A673 (cell line): ENCODE measurements around the gene KLF8. TPM values are rescaled to one million over a fixed set of nuclear protein-coding genes. Genes with fewer than 3 reads are reported as not detected.
"Not testable (repeated sequence)": the region's sequence is repeated elsewhere in the genome, so short reads cannot be mapped to it uniquely, and the experiment has no call there.

Source experiments
- Bru-seq: library from RNA; stranded (reverse); fragments of 400-500 nt; gene quantifications from one replicate; lab custom pipeline; 2021; lab: Mats Ljungman, UMichigan
- BruChase-seq, 2 experiments: library from RNA; stranded (reverse); fragments of 400-500 nt; gene quantifications; one replicate each; lab custom pipeline; 2021; lab: Mats Ljungman, UMichigan
- BruUV-seq: library from RNA; stranded (reverse); fragments of 400-500 nt; replicated peaks from 2 replicates; lab custom pipeline; 2021; lab: Mats Ljungman, UMichigan
- CTCF ChIA-PET: fragments of 300-600 bp; sonication (Branson Sonifier 250); formaldehyde crosslinking; loops from one replicate; lab custom pipeline; 2022; ENCODE audit warnings: antibody characterized with exemption; lab: Charles Lee
- POLR2A ChIA-PET: fragments of 300-600 bp; sonication (Branson Sonifier 250); formaldehyde crosslinking; loops from one replicate; lab custom pipeline; 2022; ENCODE audit warnings: antibody characterized with exemption; ENCODE audit not compliant: low non-redundant PET; lab: Charles Lee
- DNase-seq: peaks from one replicate; pipeline ENCODE4 v3.0.0-alpha.2; 2015; ENCODE audit warnings: low spot score
- H3K27ac ChIP-seq: fragments of 200-600 bp; sonication (generic); 2 replicates; pipeline ENCODE4 v1.5.1; 2016; ENCODE audit warnings: mixed run types, low read depth, mild to moderate bottlenecking, mixed read lengths, antibody characterized with exemption, low read length; ENCODE audit not compliant: poor library complexity, severe bottlenecking
- H3K27me3 ChIP-seq: fragments of 200-600 bp; sonication (generic); replicated peaks from 2 replicates; pipeline ENCODE4 v1.6.1; 2017; ENCODE audit warnings: mixed run types, low read depth, mild to moderate bottlenecking, mixed read lengths, antibody characterized with exemption, low read length; ENCODE audit not compliant: insufficient read depth, poor library complexity
- H3K36me3 ChIP-seq: fragments of 200-600 bp; sonication (generic); 2 replicates; pipeline ENCODE4 v1.6.1; 2016; ENCODE audit warnings: mixed run types, mild to moderate bottlenecking, mixed read lengths, antibody characterized with exemption, low read length; ENCODE audit not compliant: insufficient read depth, poor library complexity, severe bottlenecking
- H3K4me1 ChIP-seq: fragments of 200-600 bp; sonication (generic); 2 replicates; pipeline ENCODE4 v1.6.1; 2017; ENCODE audit warnings: mixed run types, mild to moderate bottlenecking, mixed read lengths, antibody characterized with exemption, low read length; ENCODE audit not compliant: insufficient read depth, poor library complexity, severe bottlenecking
- H3K4me3 ChIP-seq: fragments of 200-600 bp; sonication (generic); 2 replicates; pipeline ENCODE4 v1.5.1; 2016; ENCODE audit warnings: low read depth, mixed run types, mild to moderate bottlenecking, mixed read lengths, low read length; ENCODE audit not compliant: poor library complexity, severe bottlenecking
- H3K9me3 ChIP-seq: fragments of 200-600 bp; sonication (generic); 2 replicates; pipeline ENCODE4 v1.6.1; 2016; ENCODE audit warnings: mixed run types, low read depth, mild to moderate bottlenecking, mixed read lengths, antibody characterized with exemption, low read length; ENCODE audit not compliant: poor library complexity, severe bottlenecking
- EZH2 ChIP-seq: fragments of 200-600 bp; sonication (generic); IDR thresholded peaks from 2 replicates; pipeline ENCODE4 v1.6.1; 2017; ENCODE audit warnings: borderline replicate concordance, low read depth, mild to moderate bottlenecking, mixed read lengths, antibody characterized with exemption, low read length; ENCODE audit not compliant: poor library complexity, severe bottlenecking
- intact Hi-C: fragments of 100-400 bp; cut with micrococcal nuclease; formaldehyde crosslinking; loops from one replicate; pipeline ENCODE4 v1.10.0; 2022; ENCODE audit not compliant: unreplicated experiment
- long read RNA-seq: library from polyadenylated mRNA; stranded (forward); transcript quantifications from one replicate; pipeline ENCODE4 v2.0.0, GENCODE V29; 2022
- total RNA-seq: library from RNA; stranded (reverse); gene quantifications from 2 replicates; pipeline ENCODE4 v1.2.3, GENCODE V29; 2021
- TF ChIP-seq, protein P1 (sequence below): fragments of 300-800, 200-600 bp; sonication (generic); conservative IDR thresholded peaks from 2 replicates; pipeline ENCODE4 v1.5.1; 2017; ENCODE audit warnings: low read depth, mild to moderate bottlenecking, antibody characterized with exemption, low read length, moderate library complexity, mixed read lengths

Gene KLF8
- not detected in 2 replicates for total RNA-seq
- Bru-seq, nascent RNA: percentile 8 among the genes with signal in this experiment
- percentile 7 among the genes with signal in this experiment for BruChase-seq, experiment 1, labeled RNA remaining after a 2-hour chase
- BruChase-seq, experiment 2, labeled RNA remaining after a 6-hour chase: percentile 6 among the genes with signal in this experiment
- long read RNA-seq: 0 reads

DNA sequence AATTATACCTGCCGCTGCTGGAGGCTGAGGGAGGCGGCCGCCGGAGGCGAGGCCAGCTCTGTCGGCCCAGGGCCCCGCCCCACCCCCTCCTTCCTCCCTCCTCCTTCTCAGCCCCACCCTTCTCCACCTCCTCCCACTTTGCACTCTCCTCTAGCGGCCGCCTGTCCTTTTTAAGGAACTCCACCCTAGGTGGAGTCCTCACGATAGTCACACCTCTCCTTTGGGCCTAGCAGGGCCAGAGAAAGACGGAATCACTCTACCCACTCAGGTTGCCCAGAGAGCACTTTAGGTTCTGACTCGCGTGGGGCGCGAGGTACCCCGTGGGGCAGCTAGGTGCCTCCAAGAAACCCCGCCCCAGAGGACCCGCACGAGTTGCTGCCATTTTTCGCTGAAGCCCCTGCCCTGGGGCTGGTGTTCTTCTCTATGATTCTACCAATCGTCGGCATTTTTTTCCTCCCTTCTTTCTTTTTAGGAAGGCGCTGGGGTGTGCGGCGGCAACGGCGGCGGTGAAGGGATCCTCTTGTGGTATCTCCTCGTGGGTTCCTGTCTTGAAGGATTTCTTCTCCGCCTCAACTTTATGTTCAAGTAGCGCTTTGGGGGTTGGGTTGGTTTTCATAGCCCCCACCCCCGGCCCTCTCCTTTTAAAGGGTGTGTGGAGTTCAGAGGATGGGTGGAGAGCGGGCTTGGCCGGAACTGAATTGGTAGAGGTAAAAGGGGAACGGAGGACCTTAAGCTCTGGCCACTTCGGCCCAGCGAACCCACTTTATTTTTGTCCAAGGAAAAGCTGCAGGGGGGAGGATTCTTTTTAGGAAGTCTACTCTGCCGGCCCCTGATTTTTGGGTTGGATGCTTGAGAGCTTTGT, at the start of gene KLF8:
Gene KLF8, plus strand, starts transcription at position 136 of the 862 bp plus-strand sequence. CDS start 979 bp downstream, outside the sequence.
- TF ChIP-seq EZH2: peak; percentile 34
- TF ChIP-seq, protein P1, sequence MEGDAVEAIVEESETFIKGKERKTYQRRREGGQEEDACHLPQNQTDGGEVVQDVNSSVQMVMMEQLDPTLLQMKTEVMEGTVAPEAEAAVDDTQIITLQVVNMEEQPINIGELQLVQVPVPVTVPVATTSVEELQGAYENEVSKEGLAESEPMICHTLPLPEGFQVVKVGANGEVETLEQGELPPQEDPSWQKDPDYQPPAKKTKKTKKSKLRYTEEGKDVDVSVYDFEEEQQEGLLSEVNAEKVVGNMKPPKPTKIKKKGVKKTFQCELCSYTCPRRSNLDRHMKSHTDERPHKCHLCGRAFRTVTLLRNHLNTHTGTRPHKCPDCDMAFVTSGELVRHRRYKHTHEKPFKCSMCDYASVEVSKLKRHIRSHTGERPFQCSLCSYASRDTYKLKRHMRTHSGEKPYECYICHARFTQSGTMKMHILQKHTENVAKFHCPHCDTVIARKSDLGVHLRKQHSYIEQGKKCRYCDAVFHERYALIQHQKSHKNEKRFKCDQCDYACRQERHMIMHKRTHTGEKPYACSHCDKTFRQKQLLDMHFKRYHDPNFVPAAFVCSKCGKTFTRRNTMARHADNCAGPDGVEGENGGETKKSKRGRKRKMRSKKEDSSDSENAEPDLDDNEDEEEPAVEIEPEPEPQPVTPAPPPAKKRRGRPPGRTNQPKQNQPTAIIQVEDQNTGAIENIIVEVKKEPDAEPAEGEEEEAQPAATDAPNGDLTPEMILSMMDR: no peak
- intact Hi-C loops: no loop called here
- peak; percentile 7 for DNase-seq
- CTCF ChIA-PET: interaction anchor here (0.6 kb wide), 1 partner anchor 1444 kb away, joined by 3 read pairs; no protein-coding TSS in a partner anchor
- H3K27ac ChIP-seq: no peak within 1 kb of the TSS
- peak within 1 kb of the TSS; percentile 17 for H3K4me3 ChIP-seq
- no peaks in the 10 kb centered on the region for H3K4me1 ChIP-seq
- POLR2A ChIA-PET: no interaction called here
- BruUV-seq: no TSS peak
- peaks cover 21% of the 10 kb centered on the region for H3K27me3 ChIP-seq
- no peaks in the 10 kb centered on the region for H3K36me3 ChIP-seq
- no peaks in the 10 kb centered on the region for H3K9me3 ChIP-seq

DNA sequence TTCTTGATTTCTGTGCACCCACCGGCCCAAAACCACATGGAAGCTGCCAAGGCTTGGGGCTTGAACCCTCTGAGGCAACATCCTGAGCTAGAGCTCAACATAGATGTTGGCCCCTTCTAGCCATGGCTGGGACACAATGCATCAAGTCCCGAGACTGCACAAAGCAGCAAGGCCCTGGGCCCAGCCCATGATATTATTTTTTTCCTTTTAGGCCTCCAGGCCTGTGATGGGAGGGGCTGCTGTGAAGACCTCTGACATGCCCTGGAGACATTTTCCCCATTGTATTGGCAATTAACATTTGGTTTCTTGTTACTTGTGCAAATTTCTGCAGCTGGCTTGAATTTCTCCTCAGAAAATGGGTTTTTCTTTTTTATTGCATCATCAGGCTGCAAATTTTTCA, 25.2 kb upstream of the KLF8 start:
- H3K27ac ChIP-seq, H3K4me1 ChIP-seq, CTCF ChIA-PET, H3K36me3 ChIP-seq, H3K9me3 ChIP-seq, intact Hi-C loops, DNase-seq, BruUV-seq, H3K4me3 ChIP-seq, H3K27me3 ChIP-seq, POLR2A ChIA-PET: not testable (repeated sequence)

DNA sequence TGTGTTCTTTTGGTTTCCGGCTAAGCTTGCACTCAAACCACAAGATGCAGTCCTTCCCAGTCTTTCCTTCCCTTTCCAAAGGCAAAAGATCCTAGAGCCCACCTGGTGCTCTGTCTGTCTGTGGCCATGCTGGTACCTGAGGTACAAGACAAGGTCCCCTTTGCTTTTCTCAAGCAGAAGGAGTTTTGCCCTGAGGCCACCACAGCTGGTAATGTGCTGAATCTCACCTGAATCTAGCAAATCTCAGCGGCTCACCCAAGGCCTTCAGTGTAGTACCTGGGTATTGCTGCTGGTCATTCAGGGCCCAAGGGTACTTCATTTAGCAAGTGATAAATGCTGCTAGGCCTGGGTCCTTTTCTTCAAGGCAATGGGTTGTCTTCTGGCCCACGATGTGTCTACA, 20.5 kb upstream of the KLF8 start:
- ChIA-PET CTCF (no interaction called here), POLR2A (no interaction called here)
- no TSS peak for BruUV-seq
- DNase-seq: no peak
- intact Hi-C loops: no loop called here
- H3K4me1 ChIP-seq: no peaks in the 10 kb centered on the region
- TF ChIP-seq EZH2: no peak
- TF ChIP-seq, protein P1: no peak
- no peaks in the 10 kb centered on the region for H3K36me3 ChIP-seq
- no peaks in the 10 kb centered on the region for H3K27me3 ChIP-seq
- no peak overlapping the region for H3K4me3 ChIP-seq
- no peaks in the 10 kb centered on the region for H3K9me3 ChIP-seq
- no peak overlapping the region for H3K27ac ChIP-seq
